CD4-positive, alpha-beta T cell treated with Interleukin-2 at 100 ng/mL for 4 hours (primary cell): ENCODE measurements around the gene PLK5.
A peak's percentile ranks its signal among the peaks of the same experiment; 100 is the strongest.
"Not testable (repeated sequence)": the region's sequence is repeated elsewhere in the genome, so short reads cannot be mapped to it uniquely, and the experiment has no call there.

Experiments
- DNase-seq: peaks from one replicate; pipeline ENCODE4 v3.0.0-alpha.2; 2020; ENCODE audit warnings: low spot score

Gene PLK5

DNA sequence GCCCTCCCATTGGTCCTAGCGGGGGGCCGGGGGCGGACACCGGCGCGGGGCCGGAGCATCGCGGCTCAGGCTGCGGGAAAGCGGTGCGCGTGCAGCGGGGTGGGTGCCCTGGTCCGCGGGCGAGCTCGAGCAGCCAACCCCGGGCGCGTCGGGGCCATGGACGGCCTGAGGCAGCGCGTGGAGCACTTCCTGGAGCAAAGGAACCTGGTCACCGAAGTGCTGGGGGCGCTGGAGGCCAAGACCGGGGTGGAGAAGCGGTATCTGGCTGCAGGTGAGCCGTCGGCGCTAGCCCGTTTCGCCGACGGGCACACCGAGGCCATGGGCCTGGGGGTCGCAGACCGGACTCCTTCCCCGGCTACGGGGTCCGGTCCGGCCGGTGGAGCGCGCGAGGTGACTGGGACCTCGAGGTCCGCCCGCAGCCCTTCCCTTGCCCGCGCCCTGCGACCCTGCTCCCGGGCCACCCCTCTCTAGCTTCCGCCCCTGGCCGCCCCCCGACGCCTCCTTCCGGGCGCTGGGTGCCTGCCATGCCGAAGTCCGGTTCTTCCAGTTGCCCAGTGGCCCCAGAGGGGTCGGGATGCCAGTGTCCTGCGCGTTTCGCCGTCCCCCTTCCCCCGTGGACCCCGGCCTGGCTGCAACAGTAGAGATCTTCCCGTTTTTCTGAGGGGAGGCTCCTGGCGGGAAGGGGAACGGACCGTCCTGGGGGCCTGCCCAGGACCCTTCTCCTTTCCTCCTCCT lies 32.6 kb upstream of the PLK5 start, which contains the start of gene REEP6:
Gene REEP6 (plus strand): TSS at position 68 of the 735 bp plus-strand sequence. CDS start 89 bp downstream, at position 157.
- no peak for DNase-seq

DNA sequence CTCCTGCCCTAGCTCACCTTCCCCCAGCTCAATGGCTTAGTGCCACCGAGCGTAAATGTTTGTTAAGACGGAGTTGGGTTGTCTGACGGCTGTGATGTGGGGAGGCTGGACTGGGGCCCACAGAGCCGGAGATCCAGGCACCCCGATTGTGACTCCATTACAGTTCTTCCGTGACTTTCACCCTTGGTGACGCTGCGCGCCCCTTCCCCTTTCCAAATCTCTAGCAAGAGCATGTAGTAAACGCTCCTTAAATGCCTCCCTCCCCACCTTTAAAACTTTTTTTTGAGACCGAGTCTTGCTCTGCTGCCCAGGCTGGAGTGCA lies 32.1 kb upstream of the PLK5 start:
- no peak for DNase-seq

DNA sequence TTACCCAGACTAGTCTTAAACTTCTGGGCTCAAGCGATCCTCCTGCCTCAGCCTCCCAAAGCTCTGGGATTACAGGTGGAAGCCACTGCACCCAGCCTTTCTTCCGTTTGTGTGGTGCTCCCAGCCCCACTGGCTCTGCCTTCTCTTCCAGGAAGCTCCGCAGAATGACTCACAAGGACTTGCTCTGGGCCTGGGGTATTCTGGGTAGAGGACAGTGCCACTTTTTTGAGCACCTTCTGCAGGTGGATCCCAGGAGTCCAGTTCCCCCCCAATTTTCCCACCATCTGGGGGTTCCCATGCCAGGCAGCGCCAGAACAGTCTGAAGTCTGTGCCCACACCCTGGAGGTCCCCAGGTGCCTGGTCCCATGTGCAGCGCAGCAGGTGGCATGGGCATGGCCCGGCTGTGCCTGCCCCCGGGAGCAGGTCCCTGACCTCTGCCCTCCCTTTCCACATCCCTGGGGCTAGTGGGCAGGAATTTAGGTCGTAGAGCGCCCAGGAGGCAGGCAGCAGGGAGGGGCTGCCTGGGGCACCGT lies 31.3 kb upstream of the PLK5 start:
- DNase-seq, result no peak

DNA sequence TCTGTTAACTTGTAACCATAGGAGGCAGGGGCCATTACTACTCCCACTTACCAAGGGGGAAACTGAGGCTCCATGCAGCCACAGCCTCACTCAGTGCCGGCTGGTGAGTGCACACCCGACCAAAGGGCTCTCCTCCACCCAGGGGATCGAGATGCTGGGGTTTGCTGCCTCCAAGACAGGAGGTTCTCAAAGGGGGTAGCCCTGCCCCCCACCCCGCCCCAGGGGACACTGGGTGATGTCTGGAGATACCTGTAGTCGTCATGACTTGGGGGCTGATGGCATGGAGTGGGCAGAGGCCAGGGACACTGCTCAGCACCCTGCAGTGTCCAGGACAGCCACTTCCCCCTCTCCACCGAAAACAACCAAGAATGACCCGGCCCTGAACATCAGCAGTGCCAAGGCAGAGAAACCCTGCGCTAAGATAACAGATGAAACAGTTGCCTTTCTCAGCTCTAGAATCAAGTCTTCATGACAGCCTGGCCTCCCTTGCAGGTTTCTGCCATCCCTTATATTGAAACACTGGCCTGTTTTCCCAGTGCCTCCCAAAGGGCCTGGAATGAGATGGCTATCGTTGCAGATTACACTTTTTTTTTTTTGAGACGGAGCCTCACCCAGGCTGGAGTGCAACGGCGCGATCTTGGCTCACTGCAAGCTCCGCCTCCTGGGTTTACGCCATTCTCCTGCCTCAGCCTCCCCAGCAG lies 29.6 kb upstream of the PLK5 start:
- DNase-seq, result no peak

DNA sequence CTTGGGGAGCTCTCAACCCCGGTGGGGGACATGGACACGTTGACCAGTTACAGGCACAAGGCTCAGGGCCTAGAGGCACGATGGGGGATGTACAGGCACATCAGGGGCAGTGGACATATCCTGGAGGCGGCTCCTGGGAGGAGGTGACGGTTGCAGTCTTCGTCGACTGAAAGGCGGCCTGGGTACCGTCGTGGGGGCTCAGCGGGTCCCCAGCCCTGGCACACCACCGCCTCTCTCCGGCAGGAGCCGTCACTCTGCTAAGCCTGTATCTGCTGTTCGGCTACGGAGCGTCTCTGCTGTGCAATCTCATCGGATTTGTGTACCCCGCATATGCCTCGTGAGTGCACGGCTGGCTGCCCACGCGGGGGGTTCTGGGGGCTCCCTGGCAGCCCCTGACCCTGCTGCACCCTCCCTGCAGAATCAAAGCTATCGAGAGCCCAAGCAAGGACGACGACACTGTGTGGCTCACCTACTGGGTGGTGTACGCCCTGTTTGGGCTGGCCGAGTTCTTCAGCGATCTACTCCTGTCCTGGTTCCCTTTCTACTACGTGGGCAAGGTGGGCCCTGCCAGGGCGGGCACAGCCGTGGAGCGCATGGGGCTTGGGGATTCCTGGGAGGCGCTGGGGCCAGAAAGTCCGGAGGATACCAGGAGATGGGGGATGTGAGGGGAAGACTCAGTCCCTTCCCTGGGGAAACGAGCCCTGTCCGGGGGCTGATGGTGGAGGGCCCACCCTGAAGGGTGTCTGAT lies 28.7 kb upstream of the PLK5 start:
- no peak for DNase-seq

DNA sequence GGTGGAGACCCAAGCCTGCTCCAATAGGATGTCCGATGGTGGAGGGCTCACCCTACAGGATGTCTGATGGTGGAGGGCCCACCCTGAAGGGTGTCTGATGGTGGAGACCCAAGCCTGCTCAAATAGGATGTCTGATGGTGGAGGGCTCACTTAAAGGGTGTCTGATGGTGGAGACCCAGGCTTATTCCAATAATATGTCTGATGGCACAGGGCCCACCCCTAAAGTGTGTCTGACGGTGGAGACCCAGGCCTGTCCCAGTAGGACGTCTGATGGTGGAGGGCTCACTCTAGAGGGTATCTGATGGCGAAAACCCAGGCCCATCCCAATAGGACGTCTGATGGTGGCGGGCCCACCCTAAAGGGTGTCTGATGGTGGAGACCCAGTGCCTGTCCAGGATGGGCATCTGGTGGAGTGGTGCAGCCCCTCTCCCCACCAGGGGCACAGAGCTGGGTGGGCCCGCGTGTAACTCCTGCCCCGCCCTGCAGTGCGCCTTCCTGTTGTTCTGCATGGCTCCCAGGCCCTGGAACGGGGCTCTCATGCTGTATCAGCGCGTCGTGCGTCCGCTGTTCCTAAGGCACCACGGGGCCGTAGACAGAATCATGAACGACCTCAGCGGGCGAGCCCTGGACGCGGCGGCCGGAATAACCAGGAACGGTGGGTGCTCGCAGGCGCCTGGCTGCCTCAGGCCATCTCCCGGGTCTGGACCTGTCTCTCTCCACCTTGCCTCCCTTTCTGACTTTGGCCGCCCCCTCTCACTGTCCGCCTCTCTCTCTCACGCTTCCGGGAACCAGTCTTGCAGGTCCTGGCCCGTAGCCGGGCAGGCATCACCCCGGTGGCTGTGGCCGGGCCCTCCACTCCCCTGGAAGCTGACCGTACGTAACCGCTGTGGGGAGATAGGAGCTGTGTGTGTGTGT lies 27.8 kb upstream of the PLK5 start:
- DNase-seq, result no peak

DNA sequence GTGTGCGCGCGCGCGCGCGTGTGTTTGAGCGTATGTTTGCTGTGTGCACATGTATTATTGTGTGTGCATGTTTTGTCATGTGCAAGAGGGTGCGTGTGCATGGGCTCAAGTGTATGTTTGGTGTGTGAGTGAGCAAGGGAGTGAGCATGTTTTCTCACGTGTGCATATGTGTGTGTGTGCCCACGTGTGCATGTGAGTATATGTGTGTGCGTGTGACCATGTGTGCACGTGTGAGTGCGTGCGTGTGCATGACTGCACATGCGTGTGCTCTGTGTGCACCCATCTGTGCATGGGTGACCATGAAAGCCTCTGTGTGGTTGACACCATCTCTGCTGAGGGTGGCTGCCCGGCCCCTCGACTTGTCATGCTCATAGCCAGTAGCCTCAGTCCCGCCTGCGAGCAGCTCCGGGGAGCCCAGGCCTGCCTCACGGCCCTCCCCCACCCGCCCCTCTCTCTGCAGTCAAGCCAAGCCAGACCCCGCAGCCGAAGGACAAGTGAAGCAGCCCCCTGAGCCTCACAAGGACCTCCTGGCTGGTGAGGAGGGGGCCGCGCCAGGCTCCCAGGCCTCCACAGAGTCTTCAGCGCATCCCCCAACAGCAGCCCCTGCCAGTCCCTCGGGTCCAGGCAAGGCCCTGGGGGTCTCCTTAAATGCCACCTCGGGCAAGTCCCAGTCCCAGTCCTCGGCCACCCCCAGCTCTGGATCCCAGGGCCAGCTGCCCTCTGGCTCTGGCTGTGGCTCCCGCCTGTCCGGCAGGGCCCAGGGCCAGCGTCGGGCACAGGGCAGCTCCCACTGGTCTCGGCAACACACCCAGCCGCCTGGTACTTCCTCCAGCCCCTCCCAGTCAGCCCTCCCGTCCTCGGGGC lies 26.9 kb upstream of the PLK5 start:
- DNase-seq, result no peak

DNA sequence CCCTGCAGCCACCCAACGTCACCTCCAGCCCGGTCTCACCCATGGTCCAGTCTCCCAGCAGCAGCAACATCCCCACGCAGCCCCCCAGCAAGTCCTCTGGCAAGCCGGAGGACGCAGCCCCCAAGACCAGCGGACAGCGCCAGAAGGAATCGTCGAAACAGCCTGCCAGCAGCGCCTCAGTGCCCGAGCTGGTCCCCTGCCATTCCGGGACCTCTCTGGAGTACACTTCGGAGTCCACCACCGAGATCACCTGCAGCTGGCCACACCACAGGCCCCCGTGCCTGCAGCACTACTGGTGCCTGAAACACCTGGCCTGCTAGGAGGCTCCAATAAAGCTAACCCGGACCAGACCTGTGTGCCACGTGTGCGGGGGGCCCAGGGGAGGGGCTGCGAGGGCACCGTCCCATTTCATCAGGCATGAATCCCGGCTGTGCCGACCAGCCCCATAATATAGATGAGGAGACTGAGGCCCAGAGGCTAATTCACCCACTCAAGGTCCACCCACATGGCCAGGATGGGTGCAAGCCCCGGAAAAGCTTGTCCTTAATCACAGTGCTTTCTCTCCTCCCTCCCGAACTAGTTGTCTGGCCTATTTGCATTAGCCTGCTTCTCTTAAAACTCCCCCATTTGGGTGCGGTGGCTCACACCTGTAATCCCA lies 26.2 kb upstream of the PLK5 start:
- DNase-seq, result no peak

DNA sequence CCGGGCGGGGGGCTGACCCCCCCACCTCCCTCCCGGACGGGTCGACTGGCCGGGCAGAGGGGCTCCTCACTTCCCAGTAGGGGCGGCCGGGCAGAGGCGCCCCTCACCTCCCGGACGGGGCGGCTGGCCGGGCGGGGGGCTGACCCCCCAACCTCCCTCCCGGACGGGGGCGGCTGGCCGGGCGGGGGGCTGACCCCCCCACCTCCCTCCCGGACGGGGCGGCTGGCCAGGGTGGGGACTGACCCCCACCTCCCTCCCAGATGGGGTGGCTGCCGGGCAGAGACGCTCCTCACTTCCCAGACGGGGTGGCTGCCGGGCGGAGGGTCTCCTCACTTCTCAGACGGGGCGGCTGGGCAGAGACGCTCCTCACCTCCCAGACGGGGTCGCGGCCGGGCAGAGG lies 24.6 kb upstream of the PLK5 start:
- not testable (repeated sequence) for DNase-seq

DNA sequence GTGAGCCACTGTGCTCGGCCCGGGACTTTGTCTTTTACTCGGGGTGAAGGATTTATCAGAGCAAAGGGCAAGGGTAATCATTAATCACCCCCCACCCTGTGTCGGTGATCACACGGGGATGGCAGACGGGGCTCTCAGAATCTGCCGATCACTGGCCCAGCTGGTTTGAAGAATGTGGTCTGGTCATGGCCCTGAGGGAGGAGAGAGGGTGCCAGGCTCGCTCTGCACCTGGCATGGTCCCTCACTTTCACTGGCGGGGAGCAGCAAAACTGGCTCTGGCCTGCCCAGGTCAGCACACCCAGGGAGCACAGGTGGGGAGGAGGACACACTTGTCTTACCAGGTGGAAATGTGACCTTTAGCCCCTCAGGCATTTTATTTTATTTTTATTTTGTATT lies 22.7 kb upstream of the PLK5 start:
- DNase-seq, result no peak

DNA sequence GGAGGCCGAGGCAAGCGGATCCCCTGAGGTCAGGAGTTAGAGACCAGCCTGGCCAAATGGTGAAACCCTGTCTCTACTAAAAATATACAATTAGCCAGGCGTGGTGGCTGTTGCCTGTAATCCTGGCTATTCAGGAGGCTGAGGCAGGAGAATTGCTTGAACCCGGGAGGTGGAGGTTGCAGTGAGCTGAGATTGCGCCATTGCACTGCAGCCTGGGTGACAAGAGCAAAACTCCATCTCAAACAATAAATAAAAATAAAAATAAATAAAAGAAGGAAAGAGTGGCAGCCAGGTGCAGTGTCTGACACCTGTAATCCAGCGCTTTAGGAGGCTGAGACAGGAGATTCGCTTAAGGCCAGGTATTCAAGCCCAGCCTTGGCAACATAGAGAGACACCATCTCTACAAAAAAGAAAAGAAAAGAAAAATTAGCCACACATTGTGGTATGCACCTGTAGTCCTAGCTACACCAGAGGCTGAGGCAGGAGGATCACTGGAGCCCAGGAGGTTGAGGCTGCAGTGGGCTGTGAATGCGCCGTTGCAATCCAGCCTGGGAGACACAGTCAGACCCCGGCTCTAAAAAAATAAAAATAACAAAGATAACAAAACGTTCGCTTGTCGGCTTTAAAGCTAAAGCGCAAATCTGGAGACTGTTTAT lies 21.3 kb upstream of the PLK5 start:
- no peak for DNase-seq

DNA sequence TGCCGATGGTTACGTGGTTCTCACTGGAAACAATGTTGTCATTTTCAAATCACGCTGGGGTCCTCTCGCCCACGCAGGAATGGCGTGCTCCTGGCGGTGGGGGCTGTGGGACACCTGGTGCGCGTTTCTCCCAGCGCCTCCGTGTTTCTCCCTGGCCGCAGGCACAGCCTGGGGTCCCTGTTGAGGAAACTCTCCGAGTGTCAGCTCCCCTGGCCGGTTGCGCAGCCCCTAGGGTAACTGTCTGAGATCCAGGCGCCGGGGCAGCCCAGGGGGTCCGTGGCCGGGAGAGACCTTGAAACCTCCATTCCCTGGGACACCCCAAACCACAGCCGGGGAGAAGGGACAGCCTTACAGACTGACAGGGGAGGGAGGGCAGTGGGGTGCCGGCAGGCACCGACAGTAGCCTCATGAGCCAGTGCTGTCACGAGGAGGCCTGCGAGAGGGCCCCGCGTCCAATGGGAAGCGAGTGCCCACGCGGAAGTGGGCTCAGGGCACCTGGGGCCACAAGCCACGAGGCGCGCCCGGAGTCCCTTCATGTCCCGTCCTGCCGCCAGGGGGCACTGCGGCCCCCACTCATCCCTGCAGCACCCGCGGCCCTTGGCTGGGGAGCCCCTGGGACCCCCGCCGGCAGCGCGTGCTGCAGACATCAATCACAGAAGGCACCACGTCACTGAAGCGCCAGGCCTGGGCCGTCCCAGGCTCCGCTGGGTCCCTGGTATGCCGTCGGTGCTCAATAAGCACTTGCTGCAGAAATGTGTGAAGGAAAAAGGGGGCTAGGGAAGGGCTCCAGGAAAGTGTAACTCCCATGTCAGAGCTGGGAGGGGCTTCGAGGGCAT lies 20.6 kb upstream of the PLK5 start:
- DNase-seq, result peak; percentile 51

DNA sequence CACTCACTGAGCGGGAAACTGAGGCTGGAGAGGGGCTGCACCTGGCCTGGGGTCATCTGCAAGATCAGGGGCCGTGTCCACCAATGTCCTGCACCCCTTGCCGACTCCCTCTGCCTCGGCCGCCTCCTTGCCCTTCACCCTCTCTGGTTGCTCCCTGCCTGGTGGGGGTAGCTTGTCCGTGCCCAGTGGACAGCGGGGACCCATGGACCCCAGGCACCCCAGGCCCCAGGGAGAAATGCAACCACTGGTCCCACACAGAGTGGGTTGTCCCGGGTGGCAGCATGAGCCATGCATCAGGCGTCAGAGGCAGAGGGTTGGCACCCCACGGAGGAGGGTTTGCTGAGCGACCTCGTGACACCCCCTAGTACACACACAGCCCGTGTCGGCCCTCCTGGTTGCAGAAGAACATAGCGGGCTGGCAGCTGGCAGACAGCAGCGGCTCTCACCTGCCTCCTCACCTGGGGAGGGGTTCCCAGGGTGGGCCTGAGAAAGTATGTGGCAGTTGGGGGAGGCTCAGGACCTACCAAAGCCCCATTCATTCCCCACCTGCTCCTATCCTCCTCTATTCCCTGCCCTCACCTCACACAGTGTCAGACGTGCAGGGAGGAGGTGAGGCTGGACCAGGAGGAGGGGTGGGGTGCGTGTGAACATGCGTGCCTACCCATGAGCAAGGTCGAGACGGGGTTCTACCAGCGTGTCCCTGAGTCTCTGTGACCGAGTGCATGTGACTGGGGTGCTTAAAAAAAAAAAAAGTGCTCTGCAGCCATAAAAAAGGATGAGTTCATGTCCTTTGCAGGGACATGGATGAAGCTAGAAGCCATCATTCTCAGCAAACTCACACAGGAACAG lies 19.7 kb upstream of the PLK5 start:
- no peak for DNase-seq

DNA sequence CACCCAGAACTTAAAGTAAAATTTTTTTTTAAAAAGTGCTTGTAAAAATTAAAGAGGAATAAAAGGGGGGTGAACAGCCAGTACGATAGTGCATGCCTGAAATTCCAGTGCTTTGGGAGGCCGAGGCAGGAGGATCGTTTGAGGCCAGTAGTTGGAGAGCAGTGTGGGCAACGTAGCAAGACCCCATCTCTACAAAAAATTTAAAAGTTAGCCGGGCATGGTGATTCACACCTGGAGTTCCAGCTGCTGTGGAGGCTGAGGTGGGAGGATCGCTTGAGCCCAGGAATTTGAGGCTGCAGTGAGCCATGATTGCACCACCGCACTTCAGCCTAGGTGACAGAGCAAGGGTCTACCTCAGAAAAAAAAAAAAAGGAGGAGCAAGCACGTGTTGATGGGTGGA lies 18.9 kb upstream of the PLK5 start:
- no peak for DNase-seq

DNA sequence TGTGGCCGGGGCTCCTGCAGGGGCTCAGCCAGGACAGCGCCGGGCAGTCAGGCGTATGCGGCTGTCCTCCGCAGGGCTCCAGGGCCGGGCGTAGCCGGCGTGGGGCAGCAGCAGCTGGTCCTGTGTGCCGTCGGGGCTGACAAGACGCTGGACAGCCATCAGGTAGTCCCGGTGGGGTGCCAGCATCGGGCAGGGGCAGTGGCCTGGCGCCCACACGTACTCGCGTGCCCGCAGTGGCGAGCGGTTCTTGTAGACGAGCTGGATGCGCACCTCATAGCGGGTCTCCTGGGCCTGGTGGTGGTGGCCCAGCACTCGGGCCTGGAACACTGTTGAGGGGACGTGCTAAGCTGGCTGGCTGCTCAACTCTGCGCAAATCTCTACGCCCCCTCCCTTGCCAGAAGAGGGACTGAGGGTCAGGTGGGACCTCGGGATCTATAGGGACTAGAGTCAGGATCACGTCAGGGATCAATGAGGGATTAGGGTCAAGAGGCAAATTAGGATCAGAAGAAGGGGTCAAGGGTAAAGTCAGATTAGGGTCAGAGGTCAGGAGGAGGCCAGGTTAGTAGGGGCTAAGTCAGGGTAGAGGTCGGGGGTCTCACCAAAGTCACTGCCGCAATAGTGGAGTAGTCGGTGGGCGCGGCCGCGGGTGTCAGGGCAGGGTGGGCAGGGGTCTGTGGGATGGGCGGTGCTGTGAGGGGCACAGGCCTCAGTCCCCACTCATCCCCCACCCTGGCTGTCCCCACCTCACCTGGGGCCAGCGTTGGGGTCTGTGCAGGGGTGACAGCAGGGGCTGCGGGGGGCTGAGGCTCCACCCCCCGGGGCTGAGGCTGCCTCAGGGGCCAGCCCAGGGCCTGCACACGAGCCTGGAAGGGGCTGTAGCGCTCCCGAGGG lies 17.6 kb upstream of the PLK5 start:
- DNase-seq, result no peak

DNA sequence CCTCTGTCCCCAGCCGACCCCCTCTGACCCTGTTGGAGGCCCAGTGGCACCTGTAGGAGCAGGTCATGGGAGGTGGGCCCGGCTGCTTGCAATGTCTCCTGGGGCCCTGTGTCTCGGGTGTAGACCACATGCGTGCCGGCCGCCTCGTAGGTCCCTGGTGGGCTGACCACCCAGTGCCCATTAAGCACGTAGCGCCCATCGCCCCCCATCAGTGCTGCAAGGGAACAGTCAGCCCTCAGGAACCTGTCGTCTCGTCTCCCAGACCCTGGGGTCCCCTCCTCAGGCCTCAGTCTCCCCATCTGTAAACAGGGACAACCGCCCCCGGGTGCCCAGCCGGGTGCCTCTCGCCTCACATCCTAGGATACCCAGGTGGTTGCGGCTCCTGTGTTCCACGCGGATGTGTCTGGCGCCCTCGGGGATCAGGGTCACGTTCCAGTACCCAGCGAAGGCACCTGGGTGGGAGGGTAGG lies 16.7 kb upstream of the PLK5 start:
- no peak for DNase-seq
